ENCODE measurements around the gene APOOL. TPM values are rescaled to one million over a fixed set of nuclear protein-coding genes. Genes with fewer than 3 reads are reported as not detected.

The APOOL gene
- total and polyA plus RNA-seq, 10 of the 15 experiments (the other 5 are each of a cell fraction or from before 2014, with no cell fraction given) = 4.4 to 14.7 (median 7.7) TPM

GRCh38 chrX:85140964-85141363 is 137.3 kb downstream of the APOOL start:
- TF ChIP-seq ZNF384 (IDR thresholded peaks at IDR 0.05; ENCODE audit: borderline replicate concordance, low read depth, low read length) = no peak
- TF ChIP-seq NFYB (IDR thresholded peaks at IDR 0.05; ENCODE audit: insufficient read depth, low read depth, low read length) = peak; percentile 85
- 0 out of 2 replicates have a peak, but pooled peaks have one; percentile 19 for TF ChIP-seq IKZF1 (conservative IDR thresholded peaks at IDR 0.05)
- TF ChIP-seq TCF12 (IDR thresholded peaks at IDR 0.05; ENCODE audit: low read depth, low read length) = 0 out of 2 replicates have a peak, but pooled peaks have one; percentile 43
- TF ChIP-seq POU2F2 (IDR thresholded peaks at IDR 0.05; ENCODE audit: borderline replicate concordance, low read depth, low read length) = peak; percentile 44; the same call in 1 of the 3 replicates
- Histone ChIP-seq H3K9ac (ENCODE audit: control insufficient read depth, insufficient read depth, low read length) (no peak overlapping the region), H3K4me1 (ENCODE audit: control insufficient read depth, insufficient read depth, low read length) (no peaks in the 10 kb centered on the region), H3K36me3 (ENCODE audit: control insufficient read depth in 2 of 2, insufficient read depth in 2 of 2, low read length in 1 of 2) (no peaks in the 10 kb centered on the region), H3K27ac (ENCODE audit: control insufficient read depth, insufficient read depth) (no peak overlapping the region), H2AFZ (ENCODE audit: control insufficient read depth, low read depth, low read length) (no peak overlapping the region), H3K4me3 (no peak overlapping the region), H3K9me3 (replicated peaks; ENCODE audit: control insufficient read depth, insufficient read depth, low read length) (no peaks in the 10 kb centered on the region), H4K20me1 (ENCODE audit: control insufficient read depth, insufficient read depth) (no peaks in the 10 kb centered on the region), H3K4me2 (ENCODE audit: control insufficient read depth, insufficient read depth) (no peak overlapping the region), H3K27me3 (replicated peaks in 1 of 2; ENCODE audit: control insufficient read depth in 2 of 2, insufficient read depth in 2 of 2, low read length in 1 of 2) (no peaks in the 10 kb centered on the region), H3K79me2 (ENCODE audit: control insufficient read depth, insufficient read depth, low read length) (no peaks in the 10 kb centered on the region)
- SMC1A ChIA-PET (ENCODE audit: uncharacterized antibody, unreplicated experiment) = interaction anchor here (0.8 to 1.2 kb wide), 2 partner anchors 19 to 210 kb away, joined by 3 to 4 read pairs; no protein-coding TSS in a partner anchor
- POLR2A ChIA-PET = interaction anchor here (1.4 kb wide), 1 partner anchor 104 kb away, joined by 4 read pairs; no protein-coding TSS in a partner anchor
- FAIRE-seq = no peak
- no peak for DNase-seq (ENCODE audit: low read depth, low spot score)
- intact Hi-C loops (cut with micrococcal nuclease; ENCODE audit: unreplicated experiment) = no loop called here
- CTCF ChIA-PET = interaction anchor here (0.6 to 1.7 kb wide), 3 partner anchors 17 to 29 kb away, joined by 3 to 5 read pairs (median 3); no protein-coding TSS in a partner anchor
- RAD21 ChIA-PET (ENCODE audit: unreplicated experiment) = interaction anchor here (0.8 kb wide), 1 partner anchor 288 kb away, joined by 3 read pairs; no protein-coding TSS in a partner anchor
- in situ Hi-C loops (cut with MboI) = no loop called here
- ATAC-seq = peak; percentile 87
- BruUV-seq (replicated peaks) = no TSS peak
- 0% methylated on average over 1 of the region's 1 CpG for WGBS (ENCODE audit: insufficient coverage, insufficient replicate concordance, low lambda C conversion rate, missing lambda C conversion rate)

Other genes starting within 250 kb of the APOOL start
- not detected in 2 replicates for gene SATL1, start 239.9 kb downstream of the APOOL start, total RNA-seq (2014; rRNA removed)
- not detected in 2 replicates for gene SATL1, start 239.9 kb downstream of the APOOL start, total RNA-seq (2014; rRNA removed; fragmentation: Illumina TruSeq; extraction: Trizol)
- gene SATL1, start 239.9 kb downstream of the APOOL start, total RNA-seq (2021) = not detected in 2 replicates
- gene SATL1, start 239.9 kb downstream of the APOOL start, polyA plus RNA-seq (2011; rRNA removed) = 0.01 and 0.04 TPM in 2 replicates
- not detected in 2 replicates for gene SATL1, start 239.9 kb downstream of the APOOL start, polyA plus RNA-seq (2014; fragmentation: Illumina TruSeq; extraction: Trizol)
- gene SATL1, start 239.9 kb downstream of the APOOL start, polyA plus RNA-seq (2014; fragmentation: Nextera tagmentation; extraction: Ambion mirVana) = not detected
- gene SATL1, start 239.9 kb downstream of the APOOL start, polyA plus RNA-seq (2014; rRNA removed) = not detected in 2 replicates
- gene SATL1, start 239.9 kb downstream of the APOOL start, polyA plus RNA-seq (2016; fragmentation: Nextera tagmentation; extraction: Ambion mirVana) = not detected
- gene ZNF711, start 240.1 kb downstream of the APOOL start, total RNA-seq (2014; rRNA removed) = 2.1 and 2.3 TPM in 2 replicates
- 2.9 and 3.1 TPM in 2 replicates for gene ZNF711, start 240.1 kb downstream of the APOOL start, total RNA-seq (2014; rRNA removed; fragmentation: Illumina TruSeq; extraction: Trizol)
- 2.0 TPM in 2 replicates for gene ZNF711, start 240.1 kb downstream of the APOOL start, total RNA-seq (2021)
- gene ZNF711, start 240.1 kb downstream of the APOOL start, polyA plus RNA-seq (2011; rRNA removed) = 16.5 and 26.8 TPM in 2 replicates
- 3.2 and 4.6 TPM in 2 replicates for gene ZNF711, start 240.1 kb downstream of the APOOL start, polyA plus RNA-seq (2014; fragmentation: Illumina TruSeq; extraction: Trizol)
- gene ZNF711, start 240.1 kb downstream of the APOOL start, polyA plus RNA-seq (2014; fragmentation: Nextera tagmentation; extraction: Ambion mirVana) = 1 to 10 TPM in 1 of 2 experiments, under 1 TPM in 1; 1.00 to 1.4 TPM
- 2.0 and 3.1 TPM in 2 replicates for gene ZNF711, start 240.1 kb downstream of the APOOL start, polyA plus RNA-seq (2014; rRNA removed)
- gene ZNF711, start 240.1 kb downstream of the APOOL start, polyA plus RNA-seq (2016; fragmentation: Nextera tagmentation; extraction: Ambion mirVana) = 1 to 10 TPM; 2.6 to 3.8 TPM